ENCODE data around the gene ADGRL1. TPM values are rescaled to one million over a fixed set of nuclear protein-coding genes. Genes with fewer than 3 reads are reported as not detected.

ADGRL1 gene
- total RNA-seq, 1 donor from 2014 or later: 55.3 TPM

- no peaks in the 10 kb centered on the region for H3K27me3 Mint-ChIP-seq
- no peaks in the 10 kb centered on the region for H3K9me3 Mint-ChIP-seq (ENCODE audit: low read depth)
- no peak overlapping the region for H3K4me3 Mint-ChIP-seq (ENCODE audit: low read depth)
- DNase-seq (ENCODE audit: low spot score, unreplicated experiment): no peak
- TF ChIP-seq CTCF (IDR thresholded peaks at IDR 0.05; ENCODE audit: unreplicated experiment): no peak
- H3K4me1 Mint-ChIP-seq (ENCODE audit: low read depth): no peaks in the 10 kb centered on the region
- no peak overlapping the region for H3K27ac Mint-ChIP-seq
- H3K36me3 Mint-ChIP-seq (ENCODE audit: insufficient read depth): peaks cover 14% of the 10 kb centered on the region
Measured at GRCh38 chr19:14159059-14159458, 46.9 kb downstream of the ADGRL1 start.

- no peak for DNase-seq (ENCODE audit: low spot score, unreplicated experiment)
- Mint-ChIP-seq H3K9me3 (ENCODE audit: low read depth) (no peaks in the 10 kb centered on the region), H3K27ac (no peak overlapping the region), H3K36me3 (ENCODE audit: insufficient read depth) (peaks cover 14% of the 10 kb centered on the region), H3K27me3 (no peaks in the 10 kb centered on the region), H3K4me3 (ENCODE audit: low read depth) (no peak overlapping the region), H3K4me1 (ENCODE audit: low read depth) (no peaks in the 10 kb centered on the region)
- no peak for TF ChIP-seq CTCF (IDR thresholded peaks at IDR 0.05; ENCODE audit: unreplicated experiment)
Measured at GRCh38 chr19:14158276-14159023, 47.5 kb downstream of the ADGRL1 start.

GRCh38 chr19:14156971-14157717, 48.8 kb downstream of the ADGRL1 start:
- no peak for DNase-seq (ENCODE audit: low spot score, unreplicated experiment)
- H3K27me3 Mint-ChIP-seq: no peaks in the 10 kb centered on the region
- no peaks in the 10 kb centered on the region for H3K9me3 Mint-ChIP-seq (ENCODE audit: low read depth)
- TF ChIP-seq CTCF (IDR thresholded peaks at IDR 0.05; ENCODE audit: unreplicated experiment): no peak
- no peaks in the 10 kb centered on the region for H3K4me1 Mint-ChIP-seq (ENCODE audit: low read depth)
- peaks cover 13% of the 10 kb centered on the region for H3K36me3 Mint-ChIP-seq (ENCODE audit: insufficient read depth)
- H3K4me3 Mint-ChIP-seq (ENCODE audit: low read depth): no peak overlapping the region
- H3K27ac Mint-ChIP-seq: no peak overlapping the region

- Mint-ChIP-seq H3K4me3 (ENCODE audit: low read depth) (no peak overlapping the region), H3K27ac (no peak overlapping the region), H3K4me1 (ENCODE audit: low read depth) (no peaks in the 10 kb centered on the region), H3K9me3 (ENCODE audit: low read depth) (no peaks in the 10 kb centered on the region), H3K36me3 (ENCODE audit: insufficient read depth) (peaks cover 13% of the 10 kb centered on the region), H3K27me3 (no peaks in the 10 kb centered on the region)
- no peak for TF ChIP-seq CTCF (IDR thresholded peaks at IDR 0.05; ENCODE audit: unreplicated experiment)
- DNase-seq (ENCODE audit: low spot score, unreplicated experiment): no peak
Measured at GRCh38 chr19:14156122-14156521, 49.8 kb downstream of the ADGRL1 start.

GRCh38 chr19:14155371-14155770, 50.6 kb downstream of the ADGRL1 start:
- no peak for DNase-seq (ENCODE audit: low spot score, unreplicated experiment)
- TF ChIP-seq CTCF (IDR thresholded peaks at IDR 0.05; ENCODE audit: unreplicated experiment): no peak
- no peaks in the 10 kb centered on the region for H3K4me1 Mint-ChIP-seq (ENCODE audit: low read depth)
- no peak overlapping the region for H3K27ac Mint-ChIP-seq
- H3K36me3 Mint-ChIP-seq (ENCODE audit: insufficient read depth): peaks cover 13% of the 10 kb centered on the region
- no peaks in the 10 kb centered on the region for H3K27me3 Mint-ChIP-seq
- H3K4me3 Mint-ChIP-seq (ENCODE audit: low read depth): no peak overlapping the region
- H3K9me3 Mint-ChIP-seq (ENCODE audit: low read depth): no peaks in the 10 kb centered on the region

Measured in progenitor cell of endocrine pancreas (in vitro differentiated cells).